Measurements from ENCODE around the gene OTULINL. TPM values are rescaled to one million over a fixed set of nuclear protein-coding genes. Genes with fewer than 3 reads are reported as not detected.
A peak's percentile ranks its signal among the peaks of the same experiment; 100 is the strongest.

Gene OTULINL
- total RNA-seq, 2 donors from 2014 or later, result 6.2 to 8.9 TPM

- Mint-ChIP-seq H3K36me3 (ENCODE audit: low read depth) (no peaks in the 10 kb centered on the region), H3K4me3 (no peak overlapping the region), H3K9me3 (no peaks in the 10 kb centered on the region), H3K4me1 (peaks cover 18% of the 10 kb centered on the region), H3K27me3 (ENCODE audit: insufficient read depth) (no peaks in the 10 kb centered on the region), H3K27ac (no peak overlapping the region)
- no peak for DNase-seq
- no peak for TF ChIP-seq CTCF (conservative IDR thresholded peaks at IDR 0.05)
- no peak overlapping the region for H3K4me3 ChIP-seq (ENCODE audit: low read length)
- H3K36me3 ChIP-seq (ENCODE audit: control insufficient read depth, insufficient read depth, low read length), result no peaks in the 10 kb centered on the region
- H3K4me1 ChIP-seq (ENCODE audit: control insufficient read depth, insufficient read depth, low read length), result no peaks in the 10 kb centered on the region
- WGBS, 2 experiments (ENCODE audit: insufficient coverage in 1 of 2, insufficient read length in 1 of 2), result 90 to 91% methylated on average over 6 to 8 of the region's 8 CpGs
- no peaks in the 10 kb centered on the region for H3K27me3 ChIP-seq (ENCODE audit: control insufficient read depth, insufficient read depth, low read length, poor library complexity, severe bottlenecking)
- H3K9ac ChIP-seq (ENCODE audit: extremely low read depth, low read length, poor library complexity, severe bottlenecking), result no peak overlapping the region
- H3K27ac ChIP-seq (ENCODE audit: low read depth, low read length), result peak overlapping the region; percentile 29
- H3K9me3 ChIP-seq (ENCODE audit: control insufficient read depth, low read length), result no peaks in the 10 kb centered on the region
Measured at GRCh38 chr5:14557203-14557770, 24.3 kb upstream of the OTULINL start.

- Mint-ChIP-seq H3K36me3 (ENCODE audit: low read depth) (no peaks in the 10 kb centered on the region), H3K27ac (no peak overlapping the region)
- no peak overlapping the region for H3K9ac ChIP-seq (ENCODE audit: extremely low read depth, low read length, poor library complexity, severe bottlenecking)
Measured at GRCh38 chr5:14557791-14558415, 23.7 kb upstream of the OTULINL start.

GRCh38 chr5:14560091-14560595 is 21.4 kb upstream of the OTULINL start:
- no peak for DNase-seq
- Mint-ChIP-seq H3K4me1 (peaks cover 18% of the 10 kb centered on the region), H3K4me3 (no peak overlapping the region), H3K27me3 (ENCODE audit: insufficient read depth) (no peaks in the 10 kb centered on the region), H3K9me3 (peaks cover under 1% of the 10 kb centered on the region), H3K36me3 (ENCODE audit: low read depth) (no peaks in the 10 kb centered on the region), H3K27ac (no peak overlapping the region)
- Histone ChIP-seq H3K4me1 (ENCODE audit: control insufficient read depth, insufficient read depth, low read length) (no peaks in the 10 kb centered on the region), H3K4me3 (ENCODE audit: low read length) (no peak overlapping the region), H3K36me3 (ENCODE audit: control insufficient read depth, insufficient read depth, low read length) (no peaks in the 10 kb centered on the region), H3K9ac (ENCODE audit: extremely low read depth, low read length, poor library complexity, severe bottlenecking) (no peak overlapping the region), H3K27me3 (ENCODE audit: control insufficient read depth, insufficient read depth, low read length, poor library complexity, severe bottlenecking) (no peaks in the 10 kb centered on the region), H3K9me3 (ENCODE audit: control insufficient read depth, low read length) (no peaks in the 10 kb centered on the region), H3K27ac (ENCODE audit: low read depth, low read length) (peak overlapping the region; percentile 68)
- WGBS, 2 experiments (ENCODE audit: insufficient coverage in 1 of 2, insufficient read length in 1 of 2), result 86 to 100% methylated on average over 1 to 10 of the region's 10 CpGs
- no peak for TF ChIP-seq CTCF (conservative IDR thresholded peaks at IDR 0.05)

More at GRCh38 chr5:14557791-14558415, 23.7 kb upstream of the OTULINL start:
- Mint-ChIP-seq H3K4me1 (peaks cover 18% of the 10 kb centered on the region), H3K9me3 (no peaks in the 10 kb centered on the region), H3K4me3 (no peak overlapping the region), H3K27me3 (ENCODE audit: insufficient read depth) (no peaks in the 10 kb centered on the region)
- no peak for DNase-seq
- 88 to 98% methylated on average over 5 to 8 of the region's 8 CpGs for WGBS, 2 experiments (ENCODE audit: insufficient coverage in 1 of 2, insufficient read length in 1 of 2)
- TF ChIP-seq CTCF (conservative IDR thresholded peaks at IDR 0.05), result no peak
- Histone ChIP-seq H3K36me3 (ENCODE audit: control insufficient read depth, insufficient read depth, low read length) (no peaks in the 10 kb centered on the region), H3K27me3 (ENCODE audit: control insufficient read depth, insufficient read depth, low read length, poor library complexity, severe bottlenecking) (no peaks in the 10 kb centered on the region), H3K9me3 (ENCODE audit: control insufficient read depth, low read length) (no peaks in the 10 kb centered on the region), H3K4me1 (ENCODE audit: control insufficient read depth, insufficient read depth, low read length) (no peaks in the 10 kb centered on the region), H3K27ac (ENCODE audit: low read depth, low read length) (peak overlapping the region; percentile 29), H3K4me3 (ENCODE audit: low read length) (no peak overlapping the region)
